TTC549 (cell line): ENCODE data around the gene CHST9.

Experiments
- FAIRE-seq: peaks from 2 replicates; lab custom pipeline; 2012; peaks lifted over from hg19 to GRCh38; lab: Jason Lieb, UNC

CHST9 gene

DNA sequence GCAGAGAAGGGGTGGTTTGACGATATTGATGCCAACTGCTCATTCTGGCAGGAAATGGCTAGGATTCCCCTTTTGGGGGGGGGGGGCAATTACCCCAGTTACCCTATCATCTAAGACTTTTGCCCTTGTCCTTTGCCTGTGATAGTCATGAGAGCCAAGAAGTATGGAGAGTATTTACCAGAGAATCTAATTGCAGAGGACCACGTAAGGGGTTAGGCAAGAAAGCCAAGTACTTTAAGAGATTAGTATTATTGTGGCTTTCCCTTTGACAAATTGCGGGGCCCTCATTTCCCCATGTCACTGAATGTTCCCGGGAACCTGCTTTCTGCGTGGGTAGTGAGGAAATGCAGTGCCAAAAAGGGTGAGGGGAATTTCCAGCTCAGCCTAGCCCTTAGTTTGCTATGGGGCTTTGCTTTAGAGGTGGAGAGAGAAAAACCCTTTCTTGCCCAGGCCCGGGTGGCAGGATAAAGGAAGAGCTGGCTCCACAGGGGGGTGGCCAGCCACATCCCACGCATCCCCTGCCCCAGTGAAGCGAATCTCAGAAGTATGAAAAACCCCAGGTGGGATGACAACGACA is 321.1 kb downstream of the CHST9 start:
- FAIRE-seq = no peak

DNA sequence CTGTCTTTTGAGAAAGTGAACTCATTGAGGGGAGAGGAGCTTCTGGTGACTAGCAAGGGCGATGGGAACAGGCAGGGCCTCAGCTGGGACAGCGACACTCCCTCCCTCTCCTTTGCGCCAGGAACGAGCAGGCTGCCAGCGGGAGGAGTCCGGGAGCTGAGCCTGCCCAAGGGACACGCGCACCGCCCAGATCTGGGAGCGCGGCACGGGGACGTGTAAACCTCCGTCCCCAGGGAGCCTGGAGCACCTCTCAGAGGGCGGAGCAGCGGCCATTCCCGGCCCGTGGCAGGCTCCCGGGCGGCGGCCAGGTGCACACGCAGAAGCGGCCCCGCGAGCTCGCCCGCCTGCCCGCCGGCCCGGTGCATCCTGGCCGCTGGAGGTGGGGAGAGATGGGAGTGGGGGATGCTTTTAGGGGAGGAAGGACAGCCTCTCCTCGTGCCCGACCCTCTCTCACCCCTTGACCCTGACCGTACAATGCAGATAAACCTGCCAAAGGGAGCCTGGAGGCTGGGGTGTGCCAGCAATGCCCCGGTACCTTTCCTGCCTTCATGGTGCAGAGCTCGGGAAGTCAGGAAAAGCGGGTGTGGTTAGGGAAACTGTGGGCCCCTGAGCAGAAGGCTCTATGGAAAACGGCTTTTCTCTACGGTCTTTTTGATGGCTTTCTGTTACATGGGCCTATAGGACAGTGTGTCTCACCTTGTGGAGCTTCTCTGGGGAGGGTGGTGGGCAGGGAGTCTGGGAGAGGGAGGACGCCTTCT is 321.8 kb downstream of the CHST9 start:
- no peak for FAIRE-seq

DNA sequence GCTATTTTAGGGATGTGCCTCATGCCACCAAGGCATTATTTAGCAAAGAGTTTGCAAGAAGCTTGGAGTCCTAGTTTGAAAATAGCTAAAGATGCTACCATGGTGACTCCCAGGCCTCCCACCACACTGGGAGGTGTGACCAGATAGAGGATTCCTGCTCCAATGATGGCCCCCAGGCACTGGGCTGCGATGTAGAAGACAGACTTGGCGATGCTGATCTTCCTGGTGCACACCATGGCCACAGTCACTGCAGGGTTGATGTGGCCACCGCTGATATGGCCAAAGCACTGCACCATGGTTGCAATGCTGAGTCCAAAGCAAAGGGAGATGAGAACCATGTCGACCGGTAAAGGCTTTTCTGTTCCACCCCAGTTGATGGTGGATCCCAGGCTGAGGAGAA is 323.0 kb downstream of the CHST9 start:
- FAIRE-seq = no peak
